Measurements from ENCODE around the gene HYAL2.

GRCh38 chr3:50314342-50314741, 8.2 kb downstream of the HYAL2 start:
- no peak for TF ChIP-seq CTCF (IDR thresholded peaks at IDR 0.05)
- TF ChIP-seq EP300 (IDR thresholded peaks at IDR 0.05): no peak

All from sigmoid colon (tissue), 4 donors.